Measurements from ENCODE around the gene ANKRD9. TPM values are rescaled to one million over a fixed set of nuclear protein-coding genes. Genes with fewer than 3 reads are reported as not detected.

The ANKRD9 gene
- total RNA-seq, 1 experiment from 2014 or later = 29.8 TPM

DNA sequence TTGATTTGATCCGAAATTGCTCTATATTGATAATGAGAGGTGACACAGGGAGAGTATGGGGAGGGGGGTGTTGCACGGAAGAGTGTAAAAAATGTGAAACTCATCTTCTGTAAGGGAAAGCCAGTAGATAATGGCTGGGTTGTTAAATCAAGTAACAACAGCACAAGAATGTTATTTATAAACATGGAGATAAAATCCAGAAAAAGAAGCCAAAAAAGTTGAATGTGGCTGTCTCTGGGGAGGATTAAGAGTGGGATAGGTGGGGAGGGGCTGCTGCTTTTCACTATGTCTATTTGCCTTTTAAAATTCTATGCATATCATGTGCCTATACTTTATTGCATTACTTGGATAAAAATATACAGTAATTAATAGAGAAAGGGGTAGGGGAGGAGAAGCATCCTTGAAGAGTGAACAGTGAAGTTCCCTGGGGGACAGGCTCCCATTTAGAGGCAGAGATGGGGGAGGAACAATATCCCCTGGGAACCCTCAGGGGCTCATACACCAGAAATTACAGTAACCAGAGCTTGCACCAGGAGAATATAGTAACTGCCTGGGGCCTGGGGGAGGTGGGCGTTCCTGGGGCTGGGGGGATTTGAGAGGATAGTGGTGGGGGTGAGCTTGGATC is 39.2 kb upstream of the ANKRD9 start:
- Histone ChIP-seq H3K27me3 (ENCODE audit: insufficient read depth, low read length) (no peaks in the 10 kb centered on the region), H3K23ac (ENCODE audit: insufficient read length, low read depth, low read length) (no peak overlapping the region), H3K4ac (ENCODE audit: low read depth, low read length) (no peak overlapping the region), H3K18ac (ENCODE audit: insufficient read length, low read depth, low read length) (no peak overlapping the region), H2BK5ac (ENCODE audit: insufficient read length, low read length) (no peak overlapping the region), H3K9me3 (ENCODE audit: control insufficient read depth, low read depth, low read length) (no peaks in the 10 kb centered on the region), H2BK20ac (ENCODE audit: low read depth, low read length, poor library complexity, severe bottlenecking) (no peak overlapping the region), H3K9ac (ENCODE audit: extremely low read depth, insufficient read length, low read length) (no peak overlapping the region), H3K4me2 (ENCODE audit: insufficient read depth, insufficient read length, low read length) (no peak overlapping the region), H2AFZ (ENCODE audit: low read length) (no peak overlapping the region), H3K56ac (ENCODE audit: insufficient read length, low read depth, low read length) (no peak overlapping the region), H3K79me1 (ENCODE audit: insufficient read depth, low read depth, low read length, poor library complexity, severe bottlenecking) (no peaks in the 10 kb centered on the region), H4K8ac (replicated peaks; ENCODE audit: insufficient read length, low read depth, low read length) (no peak overlapping the region), H4K5ac (ENCODE audit: insufficient read length, low read depth, low read length) (no peak overlapping the region), H3K4me1 (ENCODE audit: insufficient read depth, low read length) (no peaks in the 10 kb centered on the region), H3K27ac (ENCODE audit: insufficient read length, low read depth, low read length) (no peak overlapping the region), H3K14ac (ENCODE audit: insufficient read depth, low read length) (no peak overlapping the region), H4K20me1 (ENCODE audit: control insufficient read depth, insufficient read depth, insufficient read length) (no peaks in the 10 kb centered on the region), H4K91ac (ENCODE audit: insufficient read length, low read depth, low read length) (no peak overlapping the region), H2AK5ac (ENCODE audit: insufficient read length, low read length) (no peak overlapping the region), H3T11ph (ENCODE audit: low read length) (no peak overlapping the region), H3K23me2 (ENCODE audit: insufficient read length, low read depth, low read length, poor library complexity, severe bottlenecking) (no peaks in the 10 kb centered on the region), H3K79me2 (ENCODE audit: insufficient read depth, low read length) (no peaks in the 10 kb centered on the region), H2BK12ac (ENCODE audit: insufficient read length, low read depth, low read length) (no peak overlapping the region), H2BK15ac (ENCODE audit: low read depth, low read length) (no peak overlapping the region), H2BK120ac (ENCODE audit: low read depth, low read length, poor library complexity, severe bottlenecking) (no peak overlapping the region)
- TF ChIP-seq, protein P1, sequence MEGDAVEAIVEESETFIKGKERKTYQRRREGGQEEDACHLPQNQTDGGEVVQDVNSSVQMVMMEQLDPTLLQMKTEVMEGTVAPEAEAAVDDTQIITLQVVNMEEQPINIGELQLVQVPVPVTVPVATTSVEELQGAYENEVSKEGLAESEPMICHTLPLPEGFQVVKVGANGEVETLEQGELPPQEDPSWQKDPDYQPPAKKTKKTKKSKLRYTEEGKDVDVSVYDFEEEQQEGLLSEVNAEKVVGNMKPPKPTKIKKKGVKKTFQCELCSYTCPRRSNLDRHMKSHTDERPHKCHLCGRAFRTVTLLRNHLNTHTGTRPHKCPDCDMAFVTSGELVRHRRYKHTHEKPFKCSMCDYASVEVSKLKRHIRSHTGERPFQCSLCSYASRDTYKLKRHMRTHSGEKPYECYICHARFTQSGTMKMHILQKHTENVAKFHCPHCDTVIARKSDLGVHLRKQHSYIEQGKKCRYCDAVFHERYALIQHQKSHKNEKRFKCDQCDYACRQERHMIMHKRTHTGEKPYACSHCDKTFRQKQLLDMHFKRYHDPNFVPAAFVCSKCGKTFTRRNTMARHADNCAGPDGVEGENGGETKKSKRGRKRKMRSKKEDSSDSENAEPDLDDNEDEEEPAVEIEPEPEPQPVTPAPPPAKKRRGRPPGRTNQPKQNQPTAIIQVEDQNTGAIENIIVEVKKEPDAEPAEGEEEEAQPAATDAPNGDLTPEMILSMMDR (conservative IDR thresholded peaks at IDR 0.05) = no peak
- Mint-ChIP-seq H3K9me3 (no peaks in the 10 kb centered on the region), H3K4me1 (peaks cover 15% of the 10 kb centered on the region in 2 experiments), H3K27me3 (ENCODE audit: low read depth) (peaks cover 16% of the 10 kb centered on the region), H3K4me3 (no peak overlapping the region), H3K27ac (peak overlapping the region in 1 of 3 experiments; percentile 35; a peak in 1 of 7 replicates), H3K36me3 (ENCODE audit: insufficient read depth in 1 of 3, low read depth in 3 of 3) (peaks cover 0 to 1% (median 0%) of the 10 kb centered on the region in 3 experiments; a peak in 1 of 7 replicates)
- no peak for DNase-seq
- no CpG with 5 or more reads among the region's 3 CpGs for WGBS (ENCODE audit: extremely low coverage, insufficient read length, low lambda C conversion rate)

Measured in H9 (cell line).